GM19397 (cell line): ENCODE data around the gene GRM8.

Source experiments
- ATAC-seq: cut with Tn5 transposase; IDR thresholded peaks from one replicate; pipeline ENCODE4 v1.9.1; 2021; ENCODE audit warnings: mild to moderate bottlenecking, moderate library complexity; ENCODE audit not compliant: unreplicated experiment

Gene GRM8

DNA sequence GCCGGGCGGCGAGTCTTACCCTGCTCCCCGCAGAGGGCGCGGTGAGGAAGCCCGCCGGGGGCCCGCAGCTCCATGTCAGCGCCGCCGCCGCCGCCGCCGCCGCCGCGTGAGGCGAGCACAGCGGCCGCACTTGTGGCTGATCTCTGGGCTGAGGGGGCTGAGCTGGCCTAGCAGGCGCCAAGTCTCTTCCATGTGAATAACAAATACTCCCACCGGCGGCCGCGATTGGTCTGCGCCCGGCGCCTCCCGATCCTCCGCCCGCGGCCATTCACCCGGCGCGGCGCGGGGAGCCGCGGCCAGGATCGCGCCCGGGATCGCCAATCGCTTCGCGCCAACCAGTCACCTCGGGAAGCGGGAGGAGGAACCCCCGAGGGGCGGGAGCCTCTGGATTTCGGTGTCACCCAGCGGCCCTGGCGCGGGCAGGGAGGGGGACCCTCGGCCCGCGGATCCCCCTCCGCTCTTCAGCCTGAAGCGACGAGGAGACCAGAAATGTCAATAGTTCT lies at the start of gene GRM8:
Gene GRM8, minus strand, starts transcription at position 164 of the 503 bp plus-strand sequence.
- peak; percentile 16 for ATAC-seq

- no peak for ATAC-seq
These were observed 38.1 kb upstream of the GRM8 start for GRCh38 chr7:127290801-127291361.

DNA sequence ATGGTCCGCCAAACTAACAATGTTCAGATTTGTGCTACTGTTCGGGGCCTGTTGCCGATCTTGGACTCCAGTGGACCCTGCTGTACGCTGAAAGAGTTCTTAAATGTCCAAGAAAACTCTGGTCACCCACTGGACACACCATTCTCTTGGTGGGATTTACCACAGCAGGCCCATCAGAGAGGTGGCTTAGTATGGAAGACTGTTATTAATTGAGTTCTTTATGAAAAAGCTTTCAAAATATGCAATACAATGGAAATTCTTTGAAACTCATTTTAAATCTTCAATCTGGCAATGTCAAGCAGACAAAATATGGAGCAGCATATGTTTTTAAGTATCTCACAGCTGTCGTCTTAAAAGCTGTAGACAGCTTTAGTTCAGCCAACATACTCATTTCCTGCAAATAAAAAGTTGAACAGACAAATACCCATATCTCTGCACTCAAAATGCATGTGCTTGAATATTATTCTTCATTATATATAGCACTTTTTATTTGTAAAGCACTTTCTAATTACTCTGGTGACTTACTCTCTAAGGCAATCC lies 37.4 kb upstream of the GRM8 start:
- ATAC-seq, result no peak

DNA sequence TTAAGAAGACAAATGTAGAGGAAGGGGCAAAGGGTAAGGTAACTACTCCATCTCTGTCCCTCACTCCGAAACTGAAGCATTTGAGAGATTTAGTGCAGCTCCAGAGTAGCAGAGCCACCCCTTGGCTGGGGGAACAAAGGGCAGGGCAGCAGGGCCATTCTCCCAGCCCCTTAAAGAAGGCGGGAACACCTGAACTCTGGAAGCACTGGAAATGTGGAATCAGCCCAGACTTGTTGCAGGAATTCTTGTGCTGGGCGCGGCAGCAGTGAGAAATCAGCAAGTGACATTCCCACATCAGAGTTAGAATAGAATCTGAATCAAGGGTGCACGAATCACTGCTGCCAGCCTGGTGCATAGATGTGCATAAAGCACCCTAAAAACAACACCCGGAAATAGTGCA lies 34.4 kb upstream of the GRM8 start:
- ATAC-seq, result no peak

- no peak for ATAC-seq
These were observed 17.4 kb upstream of the GRM8 start for GRCh38 chr7:127270093-127270492.

DNA sequence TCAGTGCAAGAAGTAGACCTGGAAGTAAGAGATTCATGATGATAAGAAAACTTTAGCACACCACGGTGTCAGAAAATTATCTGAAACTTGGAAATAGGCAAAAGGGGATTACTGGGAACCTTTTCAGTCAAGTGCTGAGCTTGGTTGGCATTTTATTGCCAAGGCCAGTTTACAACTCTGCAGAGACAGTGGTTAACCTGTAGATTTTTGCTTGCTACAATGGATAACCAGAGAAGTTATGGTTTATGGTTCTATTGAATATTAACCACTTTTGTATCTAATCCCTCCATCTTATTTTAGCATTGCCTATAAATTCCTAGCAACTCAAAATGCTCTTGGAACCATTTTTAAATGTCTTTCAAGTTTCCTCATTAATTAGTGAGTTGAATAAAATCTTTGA lies 13.3 kb upstream of the GRM8 start:
- no peak for ATAC-seq

GRCh38 chr7:127264219-127264618 lies 11.5 kb upstream of the GRM8 start:
- ATAC-seq, result no peak

DNA sequence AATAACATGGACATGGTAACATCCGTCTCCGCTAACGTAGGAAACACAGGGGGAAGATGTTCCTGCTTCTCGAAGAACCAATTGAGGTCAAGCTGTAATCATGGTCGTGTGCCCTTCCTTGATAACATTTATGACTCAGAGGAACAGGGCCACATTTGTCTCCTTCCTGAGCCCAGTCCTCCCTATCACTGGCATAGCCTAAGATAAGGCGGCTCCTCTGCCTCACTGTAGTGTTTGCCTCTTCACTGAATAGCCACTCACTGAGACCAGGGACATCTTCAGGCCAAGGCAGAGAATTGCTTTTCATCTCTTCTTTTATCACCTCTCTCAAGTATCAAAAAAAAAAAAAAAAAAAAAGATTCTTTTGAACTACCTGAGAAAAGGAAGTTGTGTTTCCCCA lies 5.4 kb upstream of the GRM8 start:
- no peak for ATAC-seq

DNA sequence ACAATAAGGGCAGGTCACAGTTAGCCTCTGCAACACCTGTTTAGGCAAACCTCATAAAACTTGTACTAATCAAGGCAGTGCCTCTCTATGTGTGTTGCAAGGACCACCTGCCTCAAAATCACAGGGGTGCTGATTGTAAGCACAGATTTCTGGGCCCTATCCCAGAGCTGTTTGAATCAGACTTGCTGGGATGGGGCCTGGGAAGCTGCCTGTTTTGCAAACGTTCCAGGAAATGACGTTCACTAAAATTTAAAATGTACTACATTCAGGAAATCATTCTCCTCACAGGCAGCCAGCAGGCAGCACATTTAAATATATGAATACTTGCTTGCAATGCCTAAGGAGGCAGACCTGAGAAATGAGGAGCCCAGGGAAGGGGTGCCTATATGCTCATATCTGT lies 4.3 kb upstream of the GRM8 start:
- no peak for ATAC-seq

DNA sequence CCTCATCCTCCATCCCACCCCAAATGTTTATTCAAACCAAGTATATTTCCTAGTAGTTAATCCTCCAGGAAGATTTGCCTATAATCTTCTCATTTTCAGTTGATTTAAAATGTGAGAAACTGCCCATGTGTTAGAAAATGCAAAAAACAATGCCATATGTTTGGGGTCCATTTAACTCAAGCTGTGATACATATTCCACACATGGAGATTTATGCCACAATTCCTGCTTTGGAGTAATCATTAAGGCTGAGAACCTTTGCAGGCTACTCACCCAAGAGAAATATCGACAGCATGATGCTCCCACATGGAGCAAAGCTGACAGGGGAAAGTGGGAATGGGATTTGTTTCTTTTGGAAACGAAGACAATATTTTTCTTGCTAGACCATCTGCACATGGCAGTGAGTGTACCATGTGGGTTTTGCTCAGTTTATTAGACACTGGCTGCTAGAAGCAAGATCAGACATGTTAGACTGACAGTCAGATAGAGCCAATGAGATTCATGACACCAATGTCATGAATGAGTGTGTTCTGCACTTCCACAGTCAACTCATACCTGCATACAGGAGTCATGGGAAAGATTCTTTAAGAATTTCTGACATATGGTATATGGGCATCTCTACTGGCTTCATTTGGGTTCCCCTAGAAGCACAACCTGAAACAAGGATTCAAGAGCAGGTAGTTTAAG lies 3.4 kb upstream of the GRM8 start:
- ATAC-seq, result no peak

GRCh38 chr7:127254163-127254684 lies 1.5 kb upstream of the GRM8 start:
- no peak for ATAC-seq

- ATAC-seq, result peak; percentile 84
These were observed 781 bp upstream of the GRM8 start for GRCh38 chr7:127253281-127254162.

GRCh38 chr7:127252377-127252713 lies 396 bp downstream of the GRM8 start:
- ATAC-seq, result no peak

- no peak for ATAC-seq
These were observed 1.0 kb downstream of the GRM8 start for GRCh38 chr7:127251465-127252376.

DNA sequence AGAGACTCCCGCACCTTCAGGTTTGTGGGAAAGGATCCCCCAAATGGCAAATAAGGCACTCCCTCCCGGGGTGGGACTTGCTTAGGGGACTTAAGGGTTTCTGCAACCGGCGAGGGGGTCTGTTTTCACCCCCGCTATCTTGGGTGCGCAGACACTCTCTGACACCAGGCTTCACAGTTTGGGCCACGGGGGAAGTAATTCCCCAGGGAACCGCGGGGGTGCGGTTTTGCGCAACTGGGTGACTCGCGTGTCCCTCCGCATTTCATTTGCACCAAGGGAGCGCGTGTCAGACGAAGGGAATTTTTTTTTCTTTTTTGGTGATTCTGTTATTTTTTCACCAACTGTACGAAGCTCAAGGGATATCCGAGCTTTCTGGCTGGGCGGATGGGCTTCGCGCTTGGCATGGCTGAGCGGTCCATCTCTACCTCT lies 1.7 kb downstream of the GRM8 start:
- no peak for ATAC-seq

GRCh38 chr7:127250312-127251035 lies 2.3 kb downstream of the GRM8 start:
- ATAC-seq, result no peak

GRCh38 chr7:127245607-127246006 lies 7.1 kb downstream of the GRM8 start:
- peak; percentile 50 for ATAC-seq

DNA sequence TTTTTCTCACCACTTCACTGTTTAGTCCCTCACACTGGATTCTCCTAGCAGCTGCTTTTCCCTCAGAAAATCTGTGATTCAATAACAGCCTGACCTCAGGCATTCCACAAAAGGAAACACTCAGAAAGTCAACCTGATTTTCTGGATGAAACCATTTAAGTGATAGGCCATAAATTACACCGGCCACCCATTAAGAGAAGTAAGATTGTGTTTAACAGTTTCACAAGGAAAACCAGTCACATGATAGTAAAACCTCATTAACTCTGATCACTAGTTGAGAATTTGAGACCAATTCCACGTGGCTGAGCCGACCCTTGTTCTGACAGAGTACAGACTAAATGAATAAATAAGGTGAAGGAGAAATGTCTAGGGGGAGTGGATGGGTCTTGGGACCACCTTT lies 7.7 kb downstream of the GRM8 start:
- no peak for ATAC-seq

GRCh38 chr7:127239814-127240213 lies 12.9 kb downstream of the GRM8 start:
- ATAC-seq, result no peak

GRCh38 chr7:127233630-127234029 lies 19.1 kb downstream of the GRM8 start:
- no peak for ATAC-seq
